ENCODE results near the gene FBXW8.

Gene FBXW8

DNA sequence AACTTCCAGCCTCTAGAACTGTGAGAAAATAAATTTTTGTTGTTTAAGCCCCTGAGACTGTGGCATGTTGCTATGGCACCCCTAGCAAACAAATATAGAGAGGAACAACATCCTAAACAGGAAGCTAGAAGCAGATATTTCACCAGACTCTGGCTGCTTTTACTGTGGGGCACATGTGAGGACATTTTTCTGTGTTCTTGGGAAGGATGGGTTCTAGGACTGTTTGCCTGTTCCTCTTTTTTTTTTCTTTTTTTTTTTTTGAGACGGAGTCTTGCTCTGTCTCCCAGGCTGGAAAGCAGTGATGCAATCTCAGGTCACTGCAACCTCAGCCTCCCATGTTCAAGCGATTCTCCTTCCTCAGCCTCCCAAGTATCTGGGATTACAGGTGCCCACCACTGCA, 25.3 kb upstream of the FBXW8 start:
- H3K36me3 ChIP-seq (ENCODE audit: control insufficient read depth, insufficient read depth, low read length) = no peaks in the 10 kb centered on the region
- H3K4me3 ChIP-seq (ENCODE audit: insufficient read depth, low read depth, low read length, poor library complexity, severe bottlenecking) = no peak overlapping the region
- peaks cover 11% of the 10 kb centered on the region for H3K4me1 ChIP-seq (ENCODE audit: control insufficient read depth, insufficient read depth, low read length, poor library complexity, severe bottlenecking)
- peaks cover 19% of the 10 kb centered on the region for H3K27me3 ChIP-seq (replicated peaks; ENCODE audit: control insufficient read depth, insufficient read depth, low read length, poor library complexity, severe bottlenecking)
- DNase-seq = no peak
- H3K27ac ChIP-seq (ENCODE audit: insufficient read depth, low read length, poor library complexity, severe bottlenecking) = no peak overlapping the region
- H3K9me3 ChIP-seq (ENCODE audit: control insufficient read depth, low read length) = no peaks in the 10 kb centered on the region

DNA sequence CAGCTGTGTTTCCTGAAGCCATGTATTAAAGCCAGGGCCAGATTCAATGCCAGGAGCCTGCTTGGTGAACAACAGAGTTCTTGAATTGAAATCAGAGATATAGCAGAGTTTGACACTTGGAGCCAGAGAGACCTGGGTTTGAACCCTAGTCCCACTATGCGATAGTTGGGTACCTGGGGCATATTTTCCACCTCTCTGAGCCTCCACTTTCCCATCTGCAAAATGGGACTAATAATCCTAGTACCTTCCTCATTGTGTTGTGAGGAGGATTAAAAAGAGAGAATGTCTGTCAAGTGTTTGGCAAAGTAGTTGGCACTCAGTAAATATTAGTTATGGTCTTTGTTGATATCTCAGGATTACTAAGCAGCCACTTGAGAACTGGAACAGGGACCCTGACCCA, 23.5 kb upstream of the FBXW8 start:
- no peak overlapping the region for H3K27ac ChIP-seq (ENCODE audit: insufficient read depth, low read length, poor library complexity, severe bottlenecking)
- H3K9me3 ChIP-seq (ENCODE audit: control insufficient read depth, low read length) = no peaks in the 10 kb centered on the region
- H3K4me1 ChIP-seq (ENCODE audit: control insufficient read depth, insufficient read depth, low read length, poor library complexity, severe bottlenecking) = peaks cover 2% of the 10 kb centered on the region
- H3K4me3 ChIP-seq (ENCODE audit: insufficient read depth, low read depth, low read length, poor library complexity, severe bottlenecking) = no peak overlapping the region
- H3K36me3 ChIP-seq (ENCODE audit: control insufficient read depth, insufficient read depth, low read length) = no peaks in the 10 kb centered on the region
- H3K27me3 ChIP-seq (replicated peaks; ENCODE audit: control insufficient read depth, insufficient read depth, low read length, poor library complexity, severe bottlenecking) = peaks cover 11% of the 10 kb centered on the region
- DNase-seq = no peak

DNA sequence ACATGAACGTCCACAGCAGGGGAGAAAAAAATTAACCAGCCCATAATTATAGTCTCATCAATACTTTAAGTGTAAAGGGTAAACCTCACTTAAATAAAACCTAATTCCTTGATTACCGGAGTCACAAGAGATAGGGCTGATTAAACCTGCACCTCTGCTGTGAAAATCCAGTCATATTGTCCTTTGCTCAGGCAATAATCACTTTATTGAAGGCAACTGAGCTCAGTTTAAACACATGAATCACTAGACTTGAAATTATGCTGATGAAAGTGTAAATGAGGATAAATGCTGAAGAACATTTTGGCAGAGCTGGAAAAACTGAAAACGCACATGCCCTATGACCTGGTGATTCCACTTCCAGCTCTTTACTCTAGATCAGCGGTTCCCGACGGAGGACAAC, 22.9 kb upstream of the FBXW8 start:
- H3K27me3 ChIP-seq (replicated peaks; ENCODE audit: control insufficient read depth, insufficient read depth, low read length, poor library complexity, severe bottlenecking) = peaks cover 5% of the 10 kb centered on the region
- DNase-seq = no peak
- no peak overlapping the region for H3K27ac ChIP-seq (ENCODE audit: insufficient read depth, low read length, poor library complexity, severe bottlenecking)
- no peak overlapping the region for H3K4me3 ChIP-seq (ENCODE audit: insufficient read depth, low read depth, low read length, poor library complexity, severe bottlenecking)
- H3K9me3 ChIP-seq (ENCODE audit: control insufficient read depth, low read length) = no peaks in the 10 kb centered on the region
- H3K4me1 ChIP-seq (ENCODE audit: control insufficient read depth, insufficient read depth, low read length, poor library complexity, severe bottlenecking) = no peaks in the 10 kb centered on the region
- H3K36me3 ChIP-seq (ENCODE audit: control insufficient read depth, insufficient read depth, low read length) = no peaks in the 10 kb centered on the region

DNA sequence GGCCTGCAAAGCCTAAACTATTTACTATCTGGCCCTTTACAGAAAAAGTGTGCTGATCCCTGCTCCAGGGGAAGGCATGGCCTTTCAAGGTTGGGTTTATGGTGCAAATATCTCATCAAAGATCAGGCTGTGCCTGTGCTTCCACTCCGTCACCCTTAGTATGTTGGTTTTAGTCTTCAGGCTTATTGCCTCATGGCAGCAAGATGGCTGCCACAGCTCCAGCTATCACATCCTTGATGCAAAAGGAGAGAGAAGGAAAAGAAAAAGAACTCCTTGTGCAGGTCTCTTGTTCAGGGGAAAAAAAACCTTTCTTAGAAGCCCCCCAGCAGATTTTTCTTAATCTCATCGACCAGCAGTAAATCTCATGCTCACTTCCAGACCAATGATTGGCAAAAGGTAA, 20.4 kb upstream of the FBXW8 start:
- no peaks in the 10 kb centered on the region for H3K36me3 ChIP-seq (ENCODE audit: control insufficient read depth, insufficient read depth, low read length)
- H3K9me3 ChIP-seq (ENCODE audit: control insufficient read depth, low read length) = no peaks in the 10 kb centered on the region
- H3K27ac ChIP-seq (ENCODE audit: insufficient read depth, low read length, poor library complexity, severe bottlenecking) = no peak overlapping the region
- DNase-seq = no peak
- H3K4me3 ChIP-seq (ENCODE audit: insufficient read depth, low read depth, low read length, poor library complexity, severe bottlenecking) = no peak overlapping the region
- H3K4me1 ChIP-seq (ENCODE audit: control insufficient read depth, insufficient read depth, low read length, poor library complexity, severe bottlenecking) = no peaks in the 10 kb centered on the region
- no peaks in the 10 kb centered on the region for H3K27me3 ChIP-seq (replicated peaks; ENCODE audit: control insufficient read depth, insufficient read depth, low read length, poor library complexity, severe bottlenecking)

DNA sequence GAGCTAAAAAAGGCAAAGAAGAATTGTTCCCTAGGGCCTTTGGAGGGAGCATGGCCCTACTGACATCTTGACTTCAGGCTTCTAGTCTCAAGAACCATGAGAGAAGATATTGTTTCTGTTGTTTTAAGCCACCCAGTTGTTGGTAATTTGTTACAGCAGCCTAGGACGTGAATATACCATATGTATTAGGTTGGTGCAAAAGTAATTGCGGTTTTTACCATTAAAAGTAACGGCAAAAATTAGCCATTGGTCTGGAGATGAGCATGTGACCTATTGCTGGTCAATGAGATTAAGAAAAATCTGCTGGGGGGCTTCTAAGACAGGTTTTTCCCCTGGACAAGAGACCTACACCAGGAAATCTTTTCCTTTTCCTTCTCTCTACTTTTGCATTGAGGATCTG, 19.7 kb upstream of the FBXW8 start:
- H3K36me3 ChIP-seq (ENCODE audit: control insufficient read depth, insufficient read depth, low read length) = no peaks in the 10 kb centered on the region

DNA sequence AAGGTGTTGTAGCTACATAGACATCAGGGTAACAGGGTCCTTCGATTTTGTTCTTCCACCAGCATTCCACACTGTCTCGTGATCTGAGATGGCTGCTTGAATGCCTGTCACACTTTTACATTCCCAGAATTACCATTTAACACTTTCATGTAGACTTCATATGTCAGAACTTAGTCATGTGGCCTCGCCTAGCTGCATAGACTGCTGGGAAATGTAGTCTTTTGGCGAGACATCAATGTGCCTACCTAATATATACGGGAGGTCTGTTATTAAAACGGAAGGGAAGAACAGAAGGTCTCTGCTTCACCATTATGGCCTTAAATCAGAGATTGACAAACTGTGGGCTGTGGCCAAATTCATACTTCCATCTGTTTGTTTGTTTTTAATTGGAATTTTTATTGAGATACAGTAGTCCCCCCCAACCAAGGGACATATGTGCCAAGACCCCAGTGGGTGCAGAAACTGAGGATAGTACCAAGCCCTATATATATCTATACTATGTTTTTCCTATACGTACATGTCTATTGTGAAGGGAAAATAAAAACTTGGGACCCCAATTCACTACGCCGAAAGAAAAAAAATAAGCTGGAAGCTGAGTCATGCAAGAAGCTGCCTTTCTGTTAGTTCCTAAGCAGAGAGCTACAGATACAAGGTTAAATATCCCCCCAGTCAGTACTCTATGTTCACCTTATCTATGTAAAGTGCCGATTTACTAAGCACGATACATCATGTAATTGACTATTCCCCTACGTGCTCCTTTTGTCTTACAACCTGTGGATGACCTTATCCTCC, 18.2 kb upstream of the FBXW8 start:
- Histone ChIP-seq H3K36me3 (ENCODE audit: control insufficient read depth, insufficient read depth, low read length) (no peaks in the 10 kb centered on the region), H3K4me1 (ENCODE audit: control insufficient read depth, insufficient read depth, low read length, poor library complexity, severe bottlenecking) (no peaks in the 10 kb centered on the region)
- no peak for DNase-seq

More for the DNA sequence above, 19.7 kb upstream of the FBXW8 start:
- no peak for DNase-seq
- H3K4me3 ChIP-seq (ENCODE audit: insufficient read depth, low read depth, low read length, poor library complexity, severe bottlenecking) = no peak overlapping the region
- no peak overlapping the region for H3K27ac ChIP-seq (ENCODE audit: insufficient read depth, low read length, poor library complexity, severe bottlenecking)
- H3K9me3 ChIP-seq (ENCODE audit: control insufficient read depth, low read length) = no peaks in the 10 kb centered on the region
- H3K27me3 ChIP-seq (replicated peaks; ENCODE audit: control insufficient read depth, insufficient read depth, low read length, poor library complexity, severe bottlenecking) = no peaks in the 10 kb centered on the region
- H3K4me1 ChIP-seq (ENCODE audit: control insufficient read depth, insufficient read depth, low read length, poor library complexity, severe bottlenecking) = no peaks in the 10 kb centered on the region

DNA sequence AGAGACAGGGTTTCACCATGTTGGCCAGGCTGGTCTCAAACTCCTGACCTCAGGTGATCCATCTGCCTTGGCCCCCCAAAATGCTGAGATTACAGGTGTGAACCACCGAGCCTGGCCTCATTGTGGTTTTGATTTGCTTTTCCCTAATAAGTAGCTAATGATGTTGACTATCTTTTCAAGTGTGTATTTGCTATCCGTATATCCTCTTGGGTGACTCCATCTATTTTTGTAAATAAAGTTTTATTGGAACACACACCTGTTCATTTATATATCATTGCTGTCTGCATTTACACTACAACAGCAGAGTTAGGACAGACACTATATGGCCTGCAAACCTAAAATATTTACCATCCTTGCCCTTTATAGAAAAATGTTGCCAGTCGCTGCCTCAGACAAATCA, 15.8 kb upstream of the FBXW8 start:
- H3K9me3 ChIP-seq (ENCODE audit: control insufficient read depth, low read length) = no peaks in the 10 kb centered on the region

More for the DNA sequence above, 18.2 kb upstream of the FBXW8 start:
- Histone ChIP-seq H3K27me3 (replicated peaks; ENCODE audit: control insufficient read depth, insufficient read depth, low read length, poor library complexity, severe bottlenecking) (no peaks in the 10 kb centered on the region), H3K27ac (ENCODE audit: insufficient read depth, low read length, poor library complexity, severe bottlenecking) (no peak overlapping the region), H3K9me3 (ENCODE audit: control insufficient read depth, low read length) (no peaks in the 10 kb centered on the region), H3K4me3 (ENCODE audit: insufficient read depth, low read depth, low read length, poor library complexity, severe bottlenecking) (no peak overlapping the region)

DNA sequence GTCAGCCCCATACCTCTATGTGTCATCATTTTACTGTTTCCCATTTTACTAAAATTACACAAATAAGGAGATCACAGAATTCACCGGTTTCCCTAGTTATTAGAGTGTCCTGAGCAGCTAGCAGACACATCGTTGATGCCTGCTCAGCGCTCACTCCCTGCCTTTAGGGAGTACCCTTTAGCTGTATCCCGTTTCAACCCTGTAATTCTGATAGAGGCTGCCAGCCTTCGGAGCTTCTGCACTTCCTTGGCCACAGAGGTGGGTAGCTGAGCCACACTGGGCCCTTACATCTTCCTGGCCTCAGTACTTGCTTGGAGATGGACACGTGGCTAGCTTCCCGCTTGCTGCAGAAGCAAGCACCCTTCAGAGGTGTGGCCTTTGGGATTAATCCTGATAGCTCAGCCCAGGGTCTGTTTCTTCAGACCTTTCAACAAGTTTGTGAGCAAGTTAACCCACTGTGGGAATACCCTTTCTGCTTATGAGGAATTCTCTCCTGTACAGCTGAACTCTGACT, 14.3 kb upstream of the FBXW8 start:
- no peaks in the 10 kb centered on the region for H3K4me1 ChIP-seq (ENCODE audit: control insufficient read depth, insufficient read depth, low read length, poor library complexity, severe bottlenecking)
- no peaks in the 10 kb centered on the region for H3K27me3 ChIP-seq (replicated peaks; ENCODE audit: control insufficient read depth, insufficient read depth, low read length, poor library complexity, severe bottlenecking)
- no peak overlapping the region for H3K4me3 ChIP-seq (ENCODE audit: insufficient read depth, low read depth, low read length, poor library complexity, severe bottlenecking)
- no peaks in the 10 kb centered on the region for H3K9me3 ChIP-seq (ENCODE audit: control insufficient read depth, low read length)
- H3K27ac ChIP-seq (ENCODE audit: insufficient read depth, low read length, poor library complexity, severe bottlenecking) = no peak overlapping the region
- H3K36me3 ChIP-seq (ENCODE audit: control insufficient read depth, insufficient read depth, low read length) = no peaks in the 10 kb centered on the region
- DNase-seq = no peak

More for the DNA sequence above, 15.8 kb upstream of the FBXW8 start:
- Histone ChIP-seq H3K27ac (ENCODE audit: insufficient read depth, low read length, poor library complexity, severe bottlenecking) (no peak overlapping the region), H3K27me3 (replicated peaks; ENCODE audit: control insufficient read depth, insufficient read depth, low read length, poor library complexity, severe bottlenecking) (no peaks in the 10 kb centered on the region), H3K36me3 (ENCODE audit: control insufficient read depth, insufficient read depth, low read length) (no peaks in the 10 kb centered on the region), H3K4me3 (ENCODE audit: insufficient read depth, low read depth, low read length, poor library complexity, severe bottlenecking) (no peak overlapping the region), H3K4me1 (ENCODE audit: control insufficient read depth, insufficient read depth, low read length, poor library complexity, severe bottlenecking) (no peaks in the 10 kb centered on the region)
- DNase-seq = no peak

DNA sequence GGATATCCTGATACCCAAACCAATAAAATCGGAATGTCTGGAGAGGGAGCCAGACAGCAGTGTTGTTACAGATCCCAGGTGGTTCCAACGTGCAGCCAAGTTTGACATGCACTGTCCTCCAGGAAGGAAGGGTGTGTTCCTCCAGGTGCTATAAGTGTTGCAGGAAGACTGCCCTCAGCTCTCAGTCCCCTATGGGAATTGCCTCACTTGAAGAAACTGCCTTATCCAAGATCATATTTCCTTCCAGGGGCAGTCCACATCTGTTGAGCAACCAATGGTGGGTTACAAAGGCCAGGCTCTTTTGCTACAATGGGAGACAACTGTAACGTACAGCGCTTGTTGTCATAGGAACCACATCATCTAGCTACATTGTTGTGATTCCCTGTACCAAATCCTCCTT, 13.3 kb upstream of the FBXW8 start:
- no peak overlapping the region for H3K4me3 ChIP-seq (ENCODE audit: insufficient read depth, low read depth, low read length, poor library complexity, severe bottlenecking)
- no peaks in the 10 kb centered on the region for H3K27me3 ChIP-seq (replicated peaks; ENCODE audit: control insufficient read depth, insufficient read depth, low read length, poor library complexity, severe bottlenecking)
- no peak for DNase-seq
- H3K4me1 ChIP-seq (ENCODE audit: control insufficient read depth, insufficient read depth, low read length, poor library complexity, severe bottlenecking) = no peaks in the 10 kb centered on the region
- no peaks in the 10 kb centered on the region for H3K36me3 ChIP-seq (ENCODE audit: control insufficient read depth, insufficient read depth, low read length)
- H3K27ac ChIP-seq (ENCODE audit: insufficient read depth, low read length, poor library complexity, severe bottlenecking) = no peak overlapping the region
- no peaks in the 10 kb centered on the region for H3K9me3 ChIP-seq (ENCODE audit: control insufficient read depth, low read length)

DNA sequence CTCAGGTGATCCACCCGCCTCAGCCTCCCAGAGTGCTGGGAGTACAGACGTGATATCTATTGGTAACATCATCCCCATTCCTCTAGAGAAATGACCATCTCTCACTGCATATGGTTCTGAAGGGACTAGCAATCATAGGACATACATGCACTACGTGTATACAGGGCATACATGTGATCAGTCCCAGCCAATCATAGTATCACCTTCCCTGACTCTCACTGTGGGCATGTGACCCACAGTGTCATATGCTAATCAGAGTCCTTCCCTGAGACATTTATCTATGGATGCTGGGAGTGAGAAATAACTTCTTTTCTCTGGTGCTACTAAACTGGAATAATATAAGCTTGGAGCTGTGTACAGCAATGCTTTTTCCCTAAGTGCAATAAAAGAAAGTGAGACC, 12.1 kb upstream of the FBXW8 start:
- Histone ChIP-seq H3K4me1 (ENCODE audit: control insufficient read depth, insufficient read depth, low read length, poor library complexity, severe bottlenecking) (no peaks in the 10 kb centered on the region), H3K27me3 (replicated peaks; ENCODE audit: control insufficient read depth, insufficient read depth, low read length, poor library complexity, severe bottlenecking) (no peaks in the 10 kb centered on the region), H3K27ac (ENCODE audit: insufficient read depth, low read length, poor library complexity, severe bottlenecking) (no peak overlapping the region), H3K9me3 (ENCODE audit: control insufficient read depth, low read length) (no peaks in the 10 kb centered on the region), H3K4me3 (ENCODE audit: insufficient read depth, low read depth, low read length, poor library complexity, severe bottlenecking) (no peak overlapping the region), H3K36me3 (ENCODE audit: control insufficient read depth, insufficient read depth, low read length) (no peaks in the 10 kb centered on the region)
- no peak for DNase-seq
